AG04449 (cell line): Measurements from ENCODE around the gene RC3H1.
"Not testable (repeated sequence)": the region's sequence is repeated elsewhere in the genome, so short reads cannot be mapped to it uniquely, and the experiment has no call there.

Experiments used
- CTCF ChIA-PET: fragments of 350-600 bp; formaldehyde crosslinking; extraction: SDS; loops from one replicate; lab custom pipeline; 2021; ENCODE audit warnings: antibody characterized with exemption; lab: Yijun Ruan, JAX
- POLR2A ChIA-PET: fragments of 400-600, 350-600 bp; formaldehyde crosslinking; extraction: SDS; loops from one replicate; lab custom pipeline; 2020; ENCODE audit warnings: antibody characterized with exemption, inconsistent platforms; lab: Yijun Ruan, JAX
- DNase-seq: peaks from one replicate; pipeline ENCODE4 v3.0.0-alpha.2; 2010; ENCODE audit warnings: low read depth, low spot score
- H3K4me3 ChIP-seq: 2 replicates; pipeline ENCODE4 v1.5.1; 2011; ENCODE audit warnings: low read depth, mild to moderate bottlenecking, control low read depth, low read length
- CTCF ChIP-seq: IDR thresholded peaks from one replicate; pipeline ENCODE4 v1.5.1; 2011; ENCODE audit warnings: mild to moderate bottlenecking, moderate library complexity, low read length, control low read depth, inconsistent platforms; ENCODE audit not compliant: insufficient read depth; ENCODE audit errors: missing control alignments

Gene RC3H1

GRCh38 chr1:173986951-173987350 lies 35.2 kb downstream of the RC3H1 start:
- ChIA-PET POLR2A (no interaction called here), CTCF (interaction anchor here (0.8 kb wide), 1 partner anchor 9 kb away, joined by 3 read pairs; no protein-coding TSS in a partner anchor)
- H3K4me3 ChIP-seq: no peak overlapping the region
- DNase-seq: no peak
- no peak for TF ChIP-seq CTCF

- H3K4me3 ChIP-seq: no peak overlapping the region
- TF ChIP-seq CTCF: no peak
- ChIA-PET CTCF (no interaction called here), POLR2A (no interaction called here)
- DNase-seq: no peak
Observed at GRCh38 chr1:173970252-173970651, 51.9 kb downstream of the RC3H1 start.

GRCh38 chr1:173965896-173966295 lies 56.3 kb downstream of the RC3H1 start:
- not testable (repeated sequence) for DNase-seq, H3K4me3 ChIP-seq
- POLR2A ChIA-PET: interaction anchor here (0.6 kb wide), 1 partner anchor 29 kb away, joined by 4 read pairs; no protein-coding TSS in a partner anchor
- CTCF ChIA-PET: interaction anchor here (1.1 kb wide), 1 partner anchor 57 kb away, joined by 3 read pairs; the partner anchor contains the start of gene RC3H1

- ChIA-PET POLR2A (no interaction called here), CTCF (interaction anchor here (1.8 kb wide), 1 partner anchor 14 kb away, joined by 4 read pairs; no protein-coding TSS in a partner anchor)
- no peak for DNase-seq
- no peak for TF ChIP-seq CTCF
- H3K4me3 ChIP-seq: no peak overlapping the region
Observed at GRCh38 chr1:173963477-173963876, 58.7 kb downstream of the RC3H1 start.

GRCh38 chr1:173960625-173961024 lies 61.5 kb downstream of the RC3H1 start:
- H3K4me3 ChIP-seq: no peak overlapping the region
- CTCF ChIA-PET: interaction anchor here (0.7 kb wide), 1 partner anchor 104 kb away, joined by 3 read pairs; no protein-coding TSS in a partner anchor
- TF ChIP-seq CTCF: no peak
- POLR2A ChIA-PET: no interaction called here
- no peak for DNase-seq

GRCh38 chr1:173954179-173954578 lies 68.0 kb downstream of the RC3H1 start:
- TF ChIP-seq CTCF: no peak
- ChIA-PET CTCF (interaction anchor here (0.9 to 1.1 kb wide), 2 partner anchors 39 to 120 kb away, joined by 3 read pairs; no protein-coding TSS in a partner anchor), POLR2A (no interaction called here)
- DNase-seq: no peak
- no peak overlapping the region for H3K4me3 ChIP-seq

- POLR2A ChIA-PET: no interaction called here
- no peak for DNase-seq
- H3K4me3 ChIP-seq: no peak overlapping the region
- CTCF ChIA-PET: no interaction called here
- no peak for TF ChIP-seq CTCF
Observed at GRCh38 chr1:173948594-173948993, 73.6 kb downstream of the RC3H1 start.
